ENCODE measurements around the gene ADK. TPM values are rescaled to one million over a fixed set of nuclear protein-coding genes. Genes with fewer than 3 reads are reported as not detected.

ADK gene
- polyA plus RNA-seq, 1 experiment, result 19.4 TPM

DNA sequence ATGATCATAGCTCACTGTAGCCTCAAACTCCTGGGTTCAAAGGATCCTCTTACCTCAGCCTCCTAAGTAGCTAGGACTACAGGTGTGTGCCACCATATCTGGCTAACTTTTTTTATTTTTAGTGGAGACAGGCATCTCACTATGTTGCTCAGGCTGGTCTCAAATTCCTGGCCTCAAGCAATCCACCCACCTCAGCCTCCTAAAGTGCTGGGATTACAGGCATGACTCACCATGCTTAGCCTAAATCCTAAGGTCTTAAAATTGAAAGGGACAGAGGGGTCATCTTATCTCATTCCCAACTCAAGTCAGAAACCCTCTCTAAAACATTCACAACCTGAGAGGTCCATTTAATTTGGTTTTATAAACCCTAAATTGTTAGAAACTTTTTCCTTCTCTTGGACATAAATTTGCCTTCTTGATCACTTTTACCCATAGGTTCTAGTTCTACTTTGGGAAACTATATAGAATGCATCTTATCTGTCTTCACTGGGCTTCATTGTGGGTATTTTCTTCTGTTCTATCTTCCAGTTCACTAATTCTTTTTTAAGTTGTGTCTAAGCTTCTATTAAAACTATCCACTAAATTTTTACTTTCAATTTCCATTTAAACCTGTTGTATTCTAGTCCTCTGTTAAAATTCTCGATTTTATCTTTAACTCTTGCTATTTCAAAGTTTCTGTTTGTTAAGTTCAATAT is 492.0 kb downstream of the ADK start:
- Histone ChIP-seq H3K36me3 (ENCODE audit: control insufficient read depth, insufficient read depth, low read length) (no peaks in the 10 kb centered on the region), H3K27me3 (ENCODE audit: control insufficient read depth, insufficient read depth, low read length) (no peaks in the 10 kb centered on the region), H3K4me3 (ENCODE audit: low read depth, low read length) (no peak overlapping the region)
- TF ChIP-seq, protein P1, sequence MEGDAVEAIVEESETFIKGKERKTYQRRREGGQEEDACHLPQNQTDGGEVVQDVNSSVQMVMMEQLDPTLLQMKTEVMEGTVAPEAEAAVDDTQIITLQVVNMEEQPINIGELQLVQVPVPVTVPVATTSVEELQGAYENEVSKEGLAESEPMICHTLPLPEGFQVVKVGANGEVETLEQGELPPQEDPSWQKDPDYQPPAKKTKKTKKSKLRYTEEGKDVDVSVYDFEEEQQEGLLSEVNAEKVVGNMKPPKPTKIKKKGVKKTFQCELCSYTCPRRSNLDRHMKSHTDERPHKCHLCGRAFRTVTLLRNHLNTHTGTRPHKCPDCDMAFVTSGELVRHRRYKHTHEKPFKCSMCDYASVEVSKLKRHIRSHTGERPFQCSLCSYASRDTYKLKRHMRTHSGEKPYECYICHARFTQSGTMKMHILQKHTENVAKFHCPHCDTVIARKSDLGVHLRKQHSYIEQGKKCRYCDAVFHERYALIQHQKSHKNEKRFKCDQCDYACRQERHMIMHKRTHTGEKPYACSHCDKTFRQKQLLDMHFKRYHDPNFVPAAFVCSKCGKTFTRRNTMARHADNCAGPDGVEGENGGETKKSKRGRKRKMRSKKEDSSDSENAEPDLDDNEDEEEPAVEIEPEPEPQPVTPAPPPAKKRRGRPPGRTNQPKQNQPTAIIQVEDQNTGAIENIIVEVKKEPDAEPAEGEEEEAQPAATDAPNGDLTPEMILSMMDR (IDR thresholded peaks at IDR 0.05; ENCODE audit: insufficient read depth, low read depth, low read length), result no peak
- CTCF ChIA-PET, result interaction anchor here (0.6 to 1.5 kb wide), 2 partner anchors 10 to 47 kb away, joined by 5 to 6 read pairs; no protein-coding TSS in a partner anchor
- DNase-seq (ENCODE audit: low read depth), result no peak
- POLR2A ChIA-PET, result no interaction called here

DNA sequence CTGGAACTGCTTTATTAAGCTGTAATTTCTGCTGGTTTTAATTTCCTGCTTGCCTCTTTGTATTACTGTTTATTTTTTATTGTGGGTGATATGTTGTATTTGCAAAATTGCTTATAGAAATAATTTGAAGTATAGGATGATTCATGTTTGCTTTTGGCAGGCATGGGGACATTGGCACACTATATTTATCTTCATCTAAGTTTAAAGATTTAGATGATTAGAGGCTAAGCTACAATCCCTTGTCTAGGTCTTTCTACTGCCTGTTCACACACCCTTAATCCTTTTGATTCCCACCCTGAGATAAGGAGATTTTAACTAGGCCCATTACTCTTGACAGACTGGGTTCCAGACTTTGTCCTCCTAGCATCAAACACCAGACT is 492.6 kb downstream of the ADK start:
- CTCF ChIA-PET, result interaction anchor here (0.6 to 1.5 kb wide), 2 partner anchors 9 to 47 kb away, joined by 5 to 6 read pairs; no protein-coding TSS in a partner anchor
- POLR2A ChIA-PET, result interaction anchor here (0.5 kb wide), 1 partner anchor 198 kb away, joined by 3 read pairs; no protein-coding TSS in a partner anchor
- DNase-seq (ENCODE audit: low read depth), result no peak

DNA sequence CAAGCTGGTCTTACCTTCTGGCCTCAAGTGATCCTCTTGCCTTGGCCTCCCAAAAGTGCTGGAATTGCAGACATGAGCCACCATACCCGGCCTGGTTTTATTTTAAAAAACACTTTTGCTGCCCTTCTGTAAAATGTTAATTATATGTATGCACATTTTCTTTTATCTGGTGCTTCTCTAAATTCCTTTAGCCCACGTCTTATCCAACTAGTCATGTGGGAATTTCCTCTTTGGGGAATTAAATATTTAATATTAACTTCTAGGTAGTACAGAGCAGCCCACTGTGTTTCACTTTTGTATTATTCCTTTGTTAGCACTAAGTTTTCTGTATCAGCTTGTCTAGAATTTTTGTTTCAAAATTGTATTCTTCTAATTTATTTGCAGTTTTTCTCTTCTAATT is 493.7 kb downstream of the ADK start:
- ChIA-PET CTCF (interaction anchor here (1.0 to 1.5 kb wide), 2 partner anchors 8 to 13 kb away, joined by 3 to 5 read pairs; no protein-coding TSS in a partner anchor), POLR2A (no interaction called here)
- TF ChIP-seq, protein P1 (IDR thresholded peaks at IDR 0.05; ENCODE audit: insufficient read depth, low read depth, low read length), result no peak
- no peak for DNase-seq (ENCODE audit: low read depth)
- Histone ChIP-seq H3K27me3 (ENCODE audit: control insufficient read depth, insufficient read depth, low read length) (no peaks in the 10 kb centered on the region), H3K4me3 (ENCODE audit: low read depth, low read length) (no peak overlapping the region), H3K36me3 (ENCODE audit: control insufficient read depth, insufficient read depth, low read length) (no peaks in the 10 kb centered on the region)

More for the DNA sequence above, 492.6 kb downstream of the ADK start:
- Histone ChIP-seq H3K36me3 (ENCODE audit: control insufficient read depth, insufficient read depth, low read length) (no peaks in the 10 kb centered on the region), H3K4me3 (ENCODE audit: low read depth, low read length) (no peak overlapping the region), H3K27me3 (ENCODE audit: control insufficient read depth, insufficient read depth, low read length) (no peaks in the 10 kb centered on the region)
- TF ChIP-seq, protein P1 (IDR thresholded peaks at IDR 0.05; ENCODE audit: insufficient read depth, low read depth, low read length), result no peak

DNA sequence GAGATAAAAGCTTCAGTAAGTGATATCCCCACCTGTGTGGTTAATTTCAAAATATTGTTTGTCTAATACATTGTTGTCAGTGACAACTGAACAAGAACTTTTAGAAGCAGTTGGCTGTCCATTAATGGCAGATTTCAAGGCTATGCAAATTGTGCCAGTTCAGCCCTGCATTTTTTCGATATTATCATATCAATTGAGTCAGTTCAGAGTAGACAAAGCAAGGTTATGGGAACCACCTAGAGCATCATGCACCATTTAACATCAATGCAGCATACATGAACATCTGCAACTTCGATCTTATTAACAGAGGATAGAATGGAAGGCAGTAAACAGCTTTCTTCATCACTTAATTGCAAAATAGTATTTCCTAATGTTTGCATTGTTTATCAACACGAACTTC is 494.7 kb downstream of the ADK start:
- Histone ChIP-seq H3K4me3 (ENCODE audit: low read depth, low read length) (no peak overlapping the region), H3K36me3 (ENCODE audit: control insufficient read depth, insufficient read depth, low read length) (no peaks in the 10 kb centered on the region), H3K27me3 (ENCODE audit: control insufficient read depth, insufficient read depth, low read length) (no peaks in the 10 kb centered on the region)
- no peak for DNase-seq (ENCODE audit: low read depth)
- ChIA-PET CTCF (no interaction called here), POLR2A (no interaction called here)
- TF ChIP-seq, protein P1 (IDR thresholded peaks at IDR 0.05; ENCODE audit: insufficient read depth, low read depth, low read length), result no peak

DNA sequence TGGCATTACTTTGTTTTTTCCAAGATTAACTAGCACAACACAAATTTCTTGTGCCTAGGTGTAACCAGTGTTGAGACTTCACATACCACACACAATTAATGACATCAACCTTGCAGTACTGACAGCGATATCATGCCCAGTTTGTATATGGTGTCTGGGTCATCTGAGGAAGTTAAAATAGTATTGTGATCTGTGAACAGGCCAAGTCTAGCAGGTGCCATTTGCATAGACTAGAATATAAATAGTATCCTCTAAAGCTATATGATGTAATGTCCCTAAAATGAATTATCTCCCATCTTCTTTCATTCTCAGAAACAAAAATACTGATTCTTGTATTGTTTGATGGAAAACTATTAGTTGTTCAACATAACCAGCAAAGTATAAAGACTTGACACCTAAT is 499.6 kb downstream of the ADK start:
- no peaks in the 10 kb centered on the region for H3K36me3 ChIP-seq (ENCODE audit: control insufficient read depth, insufficient read depth, low read length)
- no peaks in the 10 kb centered on the region for H3K27me3 ChIP-seq (ENCODE audit: control insufficient read depth, insufficient read depth, low read length)
- TF ChIP-seq, protein P1 (IDR thresholded peaks at IDR 0.05; ENCODE audit: insufficient read depth, low read depth, low read length), result no peak
- CTCF ChIA-PET, result no interaction called here
- POLR2A ChIA-PET, result no interaction called here
- no peak for DNase-seq (ENCODE audit: low read depth)
- H3K4me3 ChIP-seq (ENCODE audit: low read depth, low read length), result no peak overlapping the region

Data from BJ (cell line).